HepG2 (cell line): Measurements from ENCODE around the gene PODXL2.

Source experiments
- CEBPB ChIP-seq: IDR thresholded peaks from 2 replicates; pipeline ENCODE4 v1.6.1; 2011; ENCODE audit warnings: low read depth, low read length, improper control_type of control experiment, borderline replicate concordance
- CTCF ChIP-seq: sonication (generic); formaldehyde crosslinking; IDR thresholded peaks from 2 replicates; pipeline ENCODE4 v1.5.0; 2020; ENCODE audit warnings: mild to moderate bottlenecking, missing genetic modification reagents, moderate library complexity
- ETS1 ChIP-seq: sonication (generic); formaldehyde crosslinking; IDR thresholded peaks from 2 replicates; pipeline ENCODE4 v1.4.0; 2020; ENCODE audit warnings: missing genetic modification reagents
- POLR2AphosphoS5 ChIP-seq: IDR thresholded peaks from 2 replicates; pipeline ENCODE4 v1.6.1; 2012; ENCODE audit warnings: low read depth, low read length
- TBP ChIP-seq: sonication (generic); formaldehyde crosslinking; IDR thresholded peaks from 2 replicates; pipeline ENCODE4 v1.5.0; 2020; ENCODE audit warnings: missing genetic modification reagents
- TCF7L2 ChIP-seq: IDR thresholded peaks from 2 replicates; pipeline ENCODE4 v1.6.1; 2011; ENCODE audit warnings: mild to moderate bottlenecking, low read depth, low read length, moderate library complexity
- ZNF598 ChIP-seq: sonication (generic); formaldehyde crosslinking; IDR thresholded peaks from 2 replicates; pipeline ENCODE4 v1.5.1; 2020; ENCODE audit warnings: mild to moderate bottlenecking, missing genetic modification reagents, borderline replicate concordance
- ZNF777 ChIP-seq: sonication (generic); formaldehyde crosslinking; IDR thresholded peaks from 2 replicates; pipeline ENCODE4 v1.4.0; 2020; ENCODE audit warnings: missing genetic modification reagents
- TF ChIP-seq, protein P1 (sequence below): sonication (generic); formaldehyde crosslinking; conservative IDR thresholded peaks from 2 replicates; pipeline ENCODE4 v1.5.0; 2020; ENCODE audit warnings: missing genetic modification reagents
- TF ChIP-seq, protein P2 (sequence below): sonication (generic); formaldehyde crosslinking; IDR thresholded peaks from 2 replicates; pipeline ENCODE4 v1.8.0; 2022; ENCODE audit warnings: mild to moderate bottlenecking, missing genetic modification reagents, moderate library complexity

DNA sequence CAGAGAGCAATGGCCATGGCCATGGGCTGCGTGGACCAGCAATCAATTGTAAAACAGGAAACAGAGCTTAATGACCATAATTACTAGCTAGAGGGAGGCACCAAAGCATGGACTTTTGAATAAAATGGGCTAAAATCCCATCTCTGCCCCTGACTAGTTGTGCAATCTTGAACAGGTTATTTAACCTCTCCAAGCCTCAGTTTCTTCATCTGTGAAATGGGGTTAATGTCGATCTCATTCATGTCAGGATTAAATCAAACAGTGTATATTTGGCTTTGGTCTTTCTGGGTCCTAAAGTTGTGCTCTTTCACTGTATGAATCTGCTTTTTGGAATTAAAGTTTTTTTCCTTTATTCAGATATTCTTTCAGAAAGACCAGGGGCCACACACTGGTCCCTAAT, 79.9 kb downstream of the PODXL2 start:
- TF ChIP-seq ZNF598 (CRISPR knock-in tag): no peak
- no peak for TF ChIP-seq POLR2AphosphoS5
- TF ChIP-seq, protein P1, sequence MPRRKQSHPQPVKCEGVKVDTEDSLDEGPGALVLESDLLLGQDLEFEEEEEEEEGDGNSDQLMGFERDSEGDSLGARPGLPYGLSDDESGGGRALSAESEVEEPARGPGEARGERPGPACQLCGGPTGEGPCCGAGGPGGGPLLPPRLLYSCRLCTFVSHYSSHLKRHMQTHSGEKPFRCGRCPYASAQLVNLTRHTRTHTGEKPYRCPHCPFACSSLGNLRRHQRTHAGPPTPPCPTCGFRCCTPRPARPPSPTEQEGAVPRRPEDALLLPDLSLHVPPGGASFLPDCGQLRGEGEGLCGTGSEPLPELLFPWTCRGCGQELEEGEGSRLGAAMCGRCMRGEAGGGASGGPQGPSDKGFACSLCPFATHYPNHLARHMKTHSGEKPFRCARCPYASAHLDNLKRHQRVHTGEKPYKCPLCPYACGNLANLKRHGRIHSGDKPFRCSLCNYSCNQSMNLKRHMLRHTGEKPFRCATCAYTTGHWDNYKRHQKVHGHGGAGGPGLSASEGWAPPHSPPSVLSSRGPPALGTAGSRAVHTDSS (CRISPR knock-in tag): no peak
- TF ChIP-seq ZNF777 (CRISPR knock-in tag): no peak
- TF ChIP-seq, protein P2, sequence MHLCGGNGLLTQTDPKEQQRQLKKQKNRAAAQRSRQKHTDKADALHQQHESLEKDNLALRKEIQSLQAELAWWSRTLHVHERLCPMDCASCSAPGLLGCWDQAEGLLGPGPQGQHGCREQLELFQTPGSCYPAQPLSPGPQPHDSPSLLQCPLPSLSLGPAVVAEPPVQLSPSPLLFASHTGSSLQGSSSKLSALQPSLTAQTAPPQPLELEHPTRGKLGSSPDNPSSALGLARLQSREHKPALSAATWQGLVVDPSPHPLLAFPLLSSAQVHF (CRISPR knock-in tag): no peak
- no peak for TF ChIP-seq TCF7L2
- no peak for TF ChIP-seq CEBPB
- TF ChIP-seq TBP (CRISPR knock-in tag): no peak
- TF ChIP-seq CTCF (CRISPR knock-in tag): no peak
- TF ChIP-seq ETS1: no peak
